ENCODE results near the gene AGPS. TPM values are rescaled to one million over a fixed set of nuclear protein-coding genes. Genes with fewer than 3 reads are reported as not detected.

AGPS gene
- total and polyA plus RNA-seq, 9 of the 15 experiments (the other 6 are each of a cell fraction or from before 2014, with no cell fraction given) = 15.5 to 211 (median 63.1) TPM

GRCh38 chr2:177552422-177553175, 160.0 kb downstream of the AGPS start (continued):
- TF ChIP-seq ZNF282 (CRISPR knock-in tag; IDR thresholded peaks at IDR 0.05) (peak; percentile 85; the same call in 1 of the 2 replicates), KDM4B (IDR thresholded peaks at IDR 0.05; ENCODE audit: borderline replicate concordance in 2 of 2, low read depth in 1 of 2) (0 out of 4 replicates have a peak, but pooled peaks of 1 of the 2 experiments have one; percentile 21), ZNF143 (CRISPR knock-in tag; IDR thresholded peaks at IDR 0.05) (peak; percentile 98), MBD2 (IDR thresholded peaks at IDR 0.05; ENCODE audit: borderline replicate concordance, low read depth) (peak; percentile 69), POU5F1 (IDR thresholded peaks at IDR 0.05; ENCODE audit: borderline replicate concordance, low read depth, low read length, partially characterized antibody) (peak; percentile 49), SP1 (CRISPR knock-in tag; IDR thresholded peaks at IDR 0.05) (peak; percentile 33; the same call in 1 of the 2 replicates), RBFOX2 (IDR thresholded peaks at IDR 0.05; ENCODE audit: low read depth, low read length) (peak; percentile 85), POLR2G (IDR thresholded peaks at IDR 0.05; ENCODE audit: low read depth, low read length) (peak; percentile 83), ZNF79 (CRISPR knock-in tag; IDR thresholded peaks at IDR 0.05; ENCODE audit: low read depth) (peak; percentile 15; the same call in 1 of the 2 replicates), GABPB1 (CRISPR knock-in tag; IDR thresholded peaks at IDR 0.05) (peak; percentile 93), ZNF583 (CRISPR knock-in tag; IDR thresholded peaks at IDR 0.05) (peak; percentile 56; the same call in 1 of the 2 replicates), ZNF41 (CRISPR knock-in tag; conservative IDR thresholded peaks at IDR 0.05) (0 out of 2 replicates have a peak, but pooled peaks have one; percentile 19), TEAD1 (CRISPR knock-in tag; IDR thresholded peaks at IDR 0.05) (peak; percentile 40 to 73; a peak in 3 of 4 replicates), TCF7 (IDR thresholded peaks at IDR 0.05; ENCODE audit: borderline replicate concordance) (no peak), CREM (IDR thresholded peaks at IDR 0.05; ENCODE audit: low read depth) (peak; percentile 85; the same call in 1 of the 2 replicates)
- TF ChIP-seq, protein P1, sequence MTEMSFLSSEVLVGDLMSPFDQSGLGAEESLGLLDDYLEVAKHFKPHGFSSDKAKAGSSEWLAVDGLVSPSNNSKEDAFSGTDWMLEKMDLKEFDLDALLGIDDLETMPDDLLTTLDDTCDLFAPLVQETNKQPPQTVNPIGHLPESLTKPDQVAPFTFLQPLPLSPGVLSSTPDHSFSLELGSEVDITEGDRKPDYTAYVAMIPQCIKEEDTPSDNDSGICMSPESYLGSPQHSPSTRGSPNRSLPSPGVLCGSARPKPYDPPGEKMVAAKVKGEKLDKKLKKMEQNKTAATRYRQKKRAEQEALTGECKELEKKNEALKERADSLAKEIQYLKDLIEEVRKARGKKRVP (CRISPR knock-in tag; IDR thresholded peaks at IDR 0.05) = peak; percentile 41; the same call in 1 of the 2 replicates
- TF ChIP-seq, protein P2, sequence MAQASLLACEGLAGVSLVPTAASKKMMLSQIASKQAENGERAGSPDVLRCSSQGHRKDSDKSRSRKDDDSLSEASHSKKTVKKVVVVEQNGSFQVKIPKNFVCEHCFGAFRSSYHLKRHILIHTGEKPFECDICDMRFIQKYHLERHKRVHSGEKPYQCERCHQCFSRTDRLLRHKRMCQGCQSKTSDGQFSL (CRISPR knock-in tag; IDR thresholded peaks at IDR 0.05) = peak; percentile 99
- TF ChIP-seq, protein P2 (tag; IDR thresholded peaks at IDR 0.05) = peak in 1 of 2 experiments; percentile 97; a peak in 2 of 4 replicates
